GM12872 (cell line): ENCODE data around the gene CEP170.

Source experiments
- TF ChIP-seq, protein P1 (sequence below): IDR thresholded peaks from 3 replicates; pipeline ENCODE4 v1.5.1; 2011; ENCODE audit warnings: low read depth, mild to moderate bottlenecking, low read length, moderate library complexity; ENCODE audit not compliant: insufficient read depth

The CEP170 gene

GRCh38 chr1:243249214-243249613, 5.9 kb downstream of the CEP170 start:
- TF ChIP-seq, protein P1, sequence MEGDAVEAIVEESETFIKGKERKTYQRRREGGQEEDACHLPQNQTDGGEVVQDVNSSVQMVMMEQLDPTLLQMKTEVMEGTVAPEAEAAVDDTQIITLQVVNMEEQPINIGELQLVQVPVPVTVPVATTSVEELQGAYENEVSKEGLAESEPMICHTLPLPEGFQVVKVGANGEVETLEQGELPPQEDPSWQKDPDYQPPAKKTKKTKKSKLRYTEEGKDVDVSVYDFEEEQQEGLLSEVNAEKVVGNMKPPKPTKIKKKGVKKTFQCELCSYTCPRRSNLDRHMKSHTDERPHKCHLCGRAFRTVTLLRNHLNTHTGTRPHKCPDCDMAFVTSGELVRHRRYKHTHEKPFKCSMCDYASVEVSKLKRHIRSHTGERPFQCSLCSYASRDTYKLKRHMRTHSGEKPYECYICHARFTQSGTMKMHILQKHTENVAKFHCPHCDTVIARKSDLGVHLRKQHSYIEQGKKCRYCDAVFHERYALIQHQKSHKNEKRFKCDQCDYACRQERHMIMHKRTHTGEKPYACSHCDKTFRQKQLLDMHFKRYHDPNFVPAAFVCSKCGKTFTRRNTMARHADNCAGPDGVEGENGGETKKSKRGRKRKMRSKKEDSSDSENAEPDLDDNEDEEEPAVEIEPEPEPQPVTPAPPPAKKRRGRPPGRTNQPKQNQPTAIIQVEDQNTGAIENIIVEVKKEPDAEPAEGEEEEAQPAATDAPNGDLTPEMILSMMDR: no peak

GRCh38 chr1:243247901-243248300, 7.2 kb downstream of the CEP170 start:
- TF ChIP-seq, protein P1: no peak

GRCh38 chr1:243246916-243247315, 8.2 kb downstream of the CEP170 start:
- TF ChIP-seq, protein P1: no peak

DNA sequence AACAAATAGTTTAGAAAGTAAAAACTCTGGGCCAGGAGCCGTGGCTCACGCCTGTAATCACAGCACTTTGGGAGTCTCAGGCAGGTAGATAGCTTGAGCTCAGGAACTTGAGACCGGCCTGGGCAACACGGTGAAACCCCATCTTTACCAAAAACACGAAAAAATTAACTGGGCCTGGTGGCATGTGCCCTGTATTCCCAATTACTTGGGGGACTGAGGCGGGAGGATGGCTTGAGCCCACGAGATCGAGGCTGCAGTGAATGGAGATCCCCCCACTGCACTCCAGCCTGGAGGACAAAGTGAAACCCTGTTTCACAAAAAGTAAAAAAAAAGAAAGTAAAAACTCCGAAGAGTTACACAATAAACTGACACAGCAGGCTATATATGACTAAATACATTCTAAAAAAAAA, 10.6 kb downstream of the CEP170 start:
- TF ChIP-seq, protein P1: no peak

DNA sequence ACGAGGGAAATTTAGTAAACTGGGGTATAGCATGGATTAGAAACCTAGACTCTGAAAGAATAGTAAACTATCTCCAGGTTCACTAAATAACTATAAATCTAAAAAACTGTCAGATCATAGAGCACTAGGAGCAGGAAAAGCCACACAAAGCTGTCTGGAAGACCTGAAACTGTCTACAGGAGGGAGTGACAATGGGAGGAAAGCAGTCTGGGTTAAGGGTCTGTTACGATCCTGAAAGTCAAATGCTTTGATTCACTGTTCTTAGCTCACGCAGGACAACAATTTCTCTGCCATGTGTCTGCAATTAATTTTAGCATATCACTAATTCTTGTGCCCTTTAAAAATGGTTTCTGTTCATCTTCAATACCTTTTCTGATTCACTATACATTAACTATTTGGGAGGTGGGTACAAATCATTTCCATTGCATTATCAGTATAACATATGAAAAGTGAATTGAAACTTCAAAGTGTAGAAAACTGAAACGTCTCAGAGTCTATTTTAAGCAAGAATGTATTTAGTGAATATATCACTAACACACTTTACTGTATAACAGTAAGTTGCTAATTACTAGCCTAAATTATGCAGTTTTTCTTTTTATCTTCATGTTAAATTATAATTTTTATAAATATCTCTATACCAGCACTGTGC, 18.4 kb downstream of the CEP170 start:
- TF ChIP-seq, protein P1: no peak

- TF ChIP-seq, protein P1: no peak
Measured at GRCh38 chr1:243234978-243235647, 20.0 kb downstream of the CEP170 start.

GRCh38 chr1:243233908-243234307, 21.2 kb downstream of the CEP170 start:
- TF ChIP-seq, protein P1: no peak
